ENCODE results near the gene ACYP1. TPM values are rescaled to one million over a fixed set of nuclear protein-coding genes. Genes with fewer than 3 reads are reported as not detected.

ACYP1 gene
- total and polyA plus RNA-seq, 2 of the 13 experiments (the other 11 are each of a cell fraction or from before 2014, with no cell fraction given): 9.7 to 22.4 TPM

DNA sequence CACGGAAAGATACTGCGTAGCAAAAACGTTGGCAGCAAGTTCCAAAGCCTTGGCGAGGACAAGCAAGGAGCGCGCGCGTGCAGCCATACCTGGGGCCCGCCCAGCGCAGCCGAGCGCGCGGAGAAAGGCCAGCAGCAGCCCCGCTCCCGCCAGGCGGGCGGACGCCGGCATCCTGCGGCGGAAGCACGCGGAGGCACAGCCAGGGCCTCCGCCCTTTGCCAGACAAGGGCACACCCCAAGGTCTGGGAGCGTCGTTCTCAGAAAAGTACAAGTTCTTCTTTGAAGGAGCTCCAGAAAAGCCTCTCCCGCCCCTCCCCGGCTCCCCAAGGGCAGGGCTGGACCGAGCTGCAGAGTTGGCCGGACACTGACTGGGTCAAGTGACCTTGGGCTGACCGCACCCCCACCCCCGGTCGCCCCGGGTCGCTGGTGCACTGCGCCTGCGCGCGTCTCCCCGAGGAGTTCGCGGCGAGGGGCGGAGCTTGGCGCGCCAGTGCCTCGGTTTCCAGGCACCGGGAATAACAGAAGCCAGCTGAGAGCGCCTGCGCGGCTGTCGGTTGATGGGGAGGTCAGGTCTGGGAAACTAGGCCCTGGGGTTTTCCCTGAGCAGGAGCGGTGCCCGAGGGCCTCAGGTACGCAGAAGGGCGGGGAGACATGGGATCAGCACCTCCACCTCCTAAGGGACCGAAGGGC is 5.4 kb upstream of the ACYP1 start, which contains the start of gene ZC2HC1C (continued):
- TF ChIP-seq, protein P1, sequence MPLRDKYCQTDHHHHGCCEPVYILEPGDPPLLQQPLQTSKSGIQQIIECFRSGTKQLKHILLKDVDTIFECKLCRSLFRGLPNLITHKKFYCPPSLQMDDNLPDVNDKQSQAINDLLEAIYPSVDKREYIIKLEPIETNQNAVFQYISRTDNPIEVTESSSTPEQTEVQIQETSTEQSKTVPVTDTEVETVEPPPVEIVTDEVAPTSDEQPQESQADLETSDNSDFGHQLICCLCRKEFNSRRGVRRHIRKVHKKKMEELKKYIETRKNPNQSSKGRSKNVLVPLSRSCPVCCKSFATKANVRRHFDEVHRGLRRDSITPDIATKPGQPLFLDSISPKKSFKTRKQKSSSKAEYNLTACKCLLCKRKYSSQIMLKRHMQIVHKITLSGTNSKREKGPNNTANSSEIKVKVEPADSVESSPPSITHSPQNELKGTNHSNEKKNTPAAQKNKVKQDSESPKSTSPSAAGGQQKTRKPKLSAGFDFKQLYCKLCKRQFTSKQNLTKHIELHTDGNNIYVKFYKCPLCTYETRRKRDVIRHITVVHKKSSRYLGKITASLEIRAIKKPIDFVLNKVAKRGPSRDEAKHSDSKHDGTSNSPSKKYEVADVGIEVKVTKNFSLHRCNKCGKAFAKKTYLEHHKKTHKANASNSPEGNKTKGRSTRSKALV (CRISPR knock-in tag; IDR thresholded peaks at IDR 0.05): peak; percentile 93
- 0 out of 2 replicates have a peak, but pooled peaks have one; percentile 11 for TF ChIP-seq PPARG (CRISPR knock-in tag; conservative IDR thresholded peaks at IDR 0.05)
- TF ChIP-seq ZNF776 (CRISPR knock-in tag; IDR thresholded peaks at IDR 0.05): peak; percentile 29; the same call in 1 of the 2 replicates
- TF ChIP-seq HNF4G (IDR thresholded peaks at IDR 0.05; ENCODE audit: borderline replicate concordance, low read depth, low read length): no peak; the same call in 1 of the 2 replicates
- TF ChIP-seq HNF4G (CRISPR knock-in tag; IDR thresholded peaks at IDR 0.05; ENCODE audit: borderline replicate concordance, low read depth): no peak
- TF ChIP-seq REL (CRISPR knock-in tag; conservative IDR thresholded peaks at IDR 0.05): 0 out of 2 replicates have a peak, but pooled peaks have one; percentile 42
- no peak for TF ChIP-seq FOXA1 (IDR thresholded peaks at IDR 0.05)
- TF ChIP-seq FOXA1 (CRISPR knock-in tag; IDR thresholded peaks at IDR 0.05): no peak
- 0 out of 2 replicates have a peak, but pooled peaks have one; percentile 54 for TF ChIP-seq KMT2A (CRISPR knock-in tag; IDR thresholded peaks at IDR 0.05)
- TF ChIP-seq, protein P2, sequence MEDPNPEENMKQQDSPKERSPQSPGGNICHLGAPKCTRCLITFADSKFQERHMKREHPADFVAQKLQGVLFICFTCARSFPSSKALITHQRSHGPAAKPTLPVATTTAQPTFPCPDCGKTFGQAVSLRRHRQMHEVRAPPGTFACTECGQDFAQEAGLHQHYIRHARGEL (CRISPR knock-in tag; IDR thresholded peaks at IDR 0.05): no peak
- peak; percentile 57; the same call in 1 of the 2 replicates for TF ChIP-seq DR1 (CRISPR knock-in tag; IDR thresholded peaks at IDR 0.05)
- TF ChIP-seq ESRRA (CRISPR knock-in tag; IDR thresholded peaks at IDR 0.05; ENCODE audit: low read depth): peak; percentile 100
- TF ChIP-seq, protein P3, sequence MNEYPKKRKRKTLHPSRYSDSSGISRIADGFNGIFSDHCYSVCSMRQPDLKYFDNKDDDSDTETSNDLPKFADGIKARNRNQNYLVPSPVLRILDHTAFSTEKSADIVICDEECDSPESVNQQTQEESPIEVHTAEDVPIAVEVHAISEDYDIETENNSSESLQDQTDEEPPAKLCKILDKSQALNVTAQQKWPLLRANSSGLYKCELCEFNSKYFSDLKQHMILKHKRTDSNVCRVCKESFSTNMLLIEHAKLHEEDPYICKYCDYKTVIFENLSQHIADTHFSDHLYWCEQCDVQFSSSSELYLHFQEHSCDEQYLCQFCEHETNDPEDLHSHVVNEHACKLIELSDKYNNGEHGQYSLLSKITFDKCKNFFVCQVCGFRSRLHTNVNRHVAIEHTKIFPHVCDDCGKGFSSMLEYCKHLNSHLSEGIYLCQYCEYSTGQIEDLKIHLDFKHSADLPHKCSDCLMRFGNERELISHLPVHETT (CRISPR knock-in tag; conservative IDR thresholded peaks at IDR 0.05): peak; percentile 42
- TF ChIP-seq KDM3A (CRISPR knock-in tag; IDR thresholded peaks at IDR 0.05; ENCODE audit: low read depth): no peak
- TF ChIP-seq, protein P4, sequence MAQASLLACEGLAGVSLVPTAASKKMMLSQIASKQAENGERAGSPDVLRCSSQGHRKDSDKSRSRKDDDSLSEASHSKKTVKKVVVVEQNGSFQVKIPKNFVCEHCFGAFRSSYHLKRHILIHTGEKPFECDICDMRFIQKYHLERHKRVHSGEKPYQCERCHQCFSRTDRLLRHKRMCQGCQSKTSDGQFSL (CRISPR knock-in tag; IDR thresholded peaks at IDR 0.05): peak; percentile 97
- no peak for TF ChIP-seq GATAD2A (CRISPR knock-in tag; IDR thresholded peaks at IDR 0.05)
- TF ChIP-seq ZNF232 (CRISPR knock-in tag; IDR thresholded peaks at IDR 0.05; ENCODE audit: borderline replicate concordance): peak; percentile 86; the same call in 1 of the 2 replicates
- TF ChIP-seq MEIS2 (CRISPR knock-in tag; IDR thresholded peaks at IDR 0.05): peak; percentile 69
- peak; percentile 37 for TF ChIP-seq MAZ (IDR thresholded peaks at IDR 0.05; ENCODE audit: borderline replicate concordance, low read depth, low read length)
- peak; percentile 88 for TF ChIP-seq MAZ (CRISPR knock-in tag; IDR thresholded peaks at IDR 0.05; ENCODE audit: low read depth)
- peak; percentile 80; the same call in 1 of the 2 replicates for TF ChIP-seq PHF21A (CRISPR knock-in tag; IDR thresholded peaks at IDR 0.05)
- TF ChIP-seq, protein P5, sequence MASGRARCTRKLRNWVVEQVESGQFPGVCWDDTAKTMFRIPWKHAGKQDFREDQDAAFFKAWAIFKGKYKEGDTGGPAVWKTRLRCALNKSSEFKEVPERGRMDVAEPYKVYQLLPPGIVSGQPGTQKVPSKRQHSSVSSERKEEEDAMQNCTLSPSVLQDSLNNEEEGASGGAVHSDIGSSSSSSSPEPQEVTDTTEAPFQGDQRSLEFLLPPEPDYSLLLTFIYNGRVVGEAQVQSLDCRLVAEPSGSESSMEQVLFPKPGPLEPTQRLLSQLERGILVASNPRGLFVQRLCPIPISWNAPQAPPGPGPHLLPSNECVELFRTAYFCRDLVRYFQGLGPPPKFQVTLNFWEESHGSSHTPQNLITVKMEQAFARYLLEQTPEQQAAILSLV (CRISPR knock-in tag; IDR thresholded peaks at IDR 0.05; ENCODE audit: borderline replicate concordance): no peak
- TF ChIP-seq AGO2 (optimal IDR thresholded peaks at IDR 0.05; ENCODE audit: low read depth, low read length): peak; percentile 88
- peak; percentile 93 for TF ChIP-seq MYC (CRISPR knock-in tag; IDR thresholded peaks at IDR 0.05; ENCODE audit: borderline replicate concordance)

Data from HepG2 (cell line).